Right atrium auricular region (tissue), 2 donors: ENCODE data around the gene EFNA5. TPM values are rescaled to one million over a fixed set of nuclear protein-coding genes. Genes with fewer than 3 reads are reported as not detected.

ENCODE experiments used
- DNase-seq: peaks from one replicate; pipeline ENCODE4 v3.0.0-alpha.2; 2019; ENCODE audit warnings: low spot score
- H3K27ac ChIP-seq, 2 donors: fragments of 200-600 bp; sonication (generic); 1 replicate in 1 of 2; 2 replicates in 1 of 2; pipeline ENCODE4 v1.5.1; 2016 to 2019
- H3K27me3 ChIP-seq, 2 donors: fragments of 200-600 bp; sonication (generic); one replicate each; pipeline versions ENCODE4 v1.5.1 to v1.6.0; 2017 to 2019
- H3K36me3 ChIP-seq: fragments of 200-600 bp; sonication (generic); one replicate; pipeline ENCODE4 v1.5.1; 2016
- H3K4me1 ChIP-seq, 2 donors: fragments of 200-600 bp; sonication (generic); one replicate each; pipeline versions ENCODE4 v1.5.1 to v1.6.0; 2017 to 2019
- H3K4me3 ChIP-seq, 2 donors: fragments of 200-600 bp; sonication (generic); 1 replicate in 1 of 2; 2 replicates in 1 of 2; pipeline ENCODE4 v1.5.1; 2017 to 2019; ENCODE audit warnings: mild to moderate bottlenecking in 1 of 2, moderate library complexity in 1 of 2
- H3K9me3 ChIP-seq, 2 donors: fragments of 200-600 bp; sonication (generic); one replicate each; pipeline ENCODE4 v1.5.1; 2019
- total RNA-seq, 2 donors: library from RNA; depleted of rRNA; stranded (reverse); fragments of >200 nt; gene quantifications; one replicate each; pipeline ENCODE4 v1.1.0, GENCODE V29; 2016
- TF ChIP-seq, protein P1 (sequence below), 2 donors: fragments of 200-600 bp; sonication (generic); IDR thresholded peaks; one replicate each; pipeline ENCODE4 v1.5.1; 2019; ENCODE audit warnings: antibody characterized with exemption in 2 of 2

The EFNA5 gene
- total RNA-seq, 2 donors from 2014 or later, result 17.0 to 19.2 TPM

DNA sequence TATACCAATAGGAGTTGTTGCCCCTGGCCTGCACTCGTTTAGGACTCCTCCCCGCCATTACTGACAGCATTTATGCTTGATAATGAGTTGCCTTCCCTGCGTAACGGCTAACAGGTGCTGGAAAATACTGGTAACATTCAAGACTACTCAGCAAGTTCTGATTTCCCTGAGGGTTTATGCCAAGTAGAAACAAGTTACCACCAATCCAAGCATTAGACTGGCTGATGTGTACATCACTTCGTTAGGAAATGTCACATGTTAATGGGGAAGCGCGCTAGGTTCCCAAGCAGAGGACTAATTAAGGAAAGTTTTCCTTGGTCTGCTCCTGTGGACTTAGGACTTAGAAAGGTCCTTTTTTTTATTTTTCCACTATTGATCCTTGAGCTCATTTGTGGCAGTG, 302.1 kb downstream of the EFNA5 start:
- H3K4me3 ChIP-seq, result no peak overlapping the region
- H3K4me1 ChIP-seq, result no peaks in the 10 kb centered on the region
- no peak overlapping the region for H3K27ac ChIP-seq
- no peaks in the 10 kb centered on the region for H3K27me3 ChIP-seq
- DNase-seq, result no peak
- no peaks in the 10 kb centered on the region for H3K36me3 ChIP-seq
- no peaks in the 10 kb centered on the region for H3K9me3 ChIP-seq
- TF ChIP-seq, protein P1, sequence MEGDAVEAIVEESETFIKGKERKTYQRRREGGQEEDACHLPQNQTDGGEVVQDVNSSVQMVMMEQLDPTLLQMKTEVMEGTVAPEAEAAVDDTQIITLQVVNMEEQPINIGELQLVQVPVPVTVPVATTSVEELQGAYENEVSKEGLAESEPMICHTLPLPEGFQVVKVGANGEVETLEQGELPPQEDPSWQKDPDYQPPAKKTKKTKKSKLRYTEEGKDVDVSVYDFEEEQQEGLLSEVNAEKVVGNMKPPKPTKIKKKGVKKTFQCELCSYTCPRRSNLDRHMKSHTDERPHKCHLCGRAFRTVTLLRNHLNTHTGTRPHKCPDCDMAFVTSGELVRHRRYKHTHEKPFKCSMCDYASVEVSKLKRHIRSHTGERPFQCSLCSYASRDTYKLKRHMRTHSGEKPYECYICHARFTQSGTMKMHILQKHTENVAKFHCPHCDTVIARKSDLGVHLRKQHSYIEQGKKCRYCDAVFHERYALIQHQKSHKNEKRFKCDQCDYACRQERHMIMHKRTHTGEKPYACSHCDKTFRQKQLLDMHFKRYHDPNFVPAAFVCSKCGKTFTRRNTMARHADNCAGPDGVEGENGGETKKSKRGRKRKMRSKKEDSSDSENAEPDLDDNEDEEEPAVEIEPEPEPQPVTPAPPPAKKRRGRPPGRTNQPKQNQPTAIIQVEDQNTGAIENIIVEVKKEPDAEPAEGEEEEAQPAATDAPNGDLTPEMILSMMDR (IDR thresholded peaks at IDR 0.05), result no peak

DNA sequence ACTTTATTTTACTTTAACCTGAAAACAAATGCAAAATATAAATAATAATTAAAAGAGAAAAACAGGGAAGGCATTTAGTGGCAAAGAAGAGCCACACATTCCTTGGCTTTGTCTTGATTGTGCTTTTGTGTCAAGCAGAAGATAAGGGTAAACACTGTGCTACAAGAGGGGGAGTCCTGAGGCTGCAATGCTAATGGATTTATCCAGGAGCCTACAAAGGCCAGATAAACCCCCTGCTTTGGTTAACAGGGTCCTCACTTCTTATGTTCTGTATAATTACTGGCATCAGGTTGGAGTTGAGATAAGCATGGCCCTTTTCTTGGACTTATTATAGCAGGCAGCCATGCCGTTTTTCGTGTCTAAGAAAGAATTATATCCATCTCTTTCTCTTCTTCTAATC, 302.8 kb downstream of the EFNA5 start:
- Histone ChIP-seq H3K27ac (no peak overlapping the region), H3K4me3 (no peak overlapping the region), H3K4me1 (no peaks in the 10 kb centered on the region), H3K36me3 (no peaks in the 10 kb centered on the region), H3K27me3 (no peaks in the 10 kb centered on the region), H3K9me3 (no peaks in the 10 kb centered on the region)
- no peak for DNase-seq
- TF ChIP-seq, protein P1 (IDR thresholded peaks at IDR 0.05), result no peak

DNA sequence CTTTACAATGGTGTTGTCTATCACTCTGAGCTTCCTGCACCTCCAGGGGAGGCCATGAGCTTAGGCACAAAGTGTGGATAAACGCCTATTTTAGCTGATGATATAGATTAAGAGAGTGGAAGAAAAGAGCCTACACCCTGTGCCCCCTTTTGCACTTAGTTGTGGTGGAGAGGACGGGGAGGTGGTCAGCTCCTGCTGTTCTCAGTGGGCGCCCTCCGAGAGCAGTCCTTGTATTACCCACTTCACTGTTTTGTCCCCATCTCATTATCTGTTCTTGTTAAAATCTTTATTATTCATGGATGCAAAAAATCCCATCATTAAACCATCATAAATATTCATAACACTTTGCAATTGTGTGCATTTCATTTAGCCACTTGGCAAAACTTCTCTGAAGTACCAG, 303.3 kb downstream of the EFNA5 start:
- no peak for DNase-seq
- Histone ChIP-seq H3K27me3 (no peaks in the 10 kb centered on the region), H3K27ac (no peak overlapping the region), H3K4me3 (no peak overlapping the region), H3K36me3 (no peaks in the 10 kb centered on the region), H3K4me1 (no peaks in the 10 kb centered on the region), H3K9me3 (no peaks in the 10 kb centered on the region)
- TF ChIP-seq, protein P1 (IDR thresholded peaks at IDR 0.05), result no peak

DNA sequence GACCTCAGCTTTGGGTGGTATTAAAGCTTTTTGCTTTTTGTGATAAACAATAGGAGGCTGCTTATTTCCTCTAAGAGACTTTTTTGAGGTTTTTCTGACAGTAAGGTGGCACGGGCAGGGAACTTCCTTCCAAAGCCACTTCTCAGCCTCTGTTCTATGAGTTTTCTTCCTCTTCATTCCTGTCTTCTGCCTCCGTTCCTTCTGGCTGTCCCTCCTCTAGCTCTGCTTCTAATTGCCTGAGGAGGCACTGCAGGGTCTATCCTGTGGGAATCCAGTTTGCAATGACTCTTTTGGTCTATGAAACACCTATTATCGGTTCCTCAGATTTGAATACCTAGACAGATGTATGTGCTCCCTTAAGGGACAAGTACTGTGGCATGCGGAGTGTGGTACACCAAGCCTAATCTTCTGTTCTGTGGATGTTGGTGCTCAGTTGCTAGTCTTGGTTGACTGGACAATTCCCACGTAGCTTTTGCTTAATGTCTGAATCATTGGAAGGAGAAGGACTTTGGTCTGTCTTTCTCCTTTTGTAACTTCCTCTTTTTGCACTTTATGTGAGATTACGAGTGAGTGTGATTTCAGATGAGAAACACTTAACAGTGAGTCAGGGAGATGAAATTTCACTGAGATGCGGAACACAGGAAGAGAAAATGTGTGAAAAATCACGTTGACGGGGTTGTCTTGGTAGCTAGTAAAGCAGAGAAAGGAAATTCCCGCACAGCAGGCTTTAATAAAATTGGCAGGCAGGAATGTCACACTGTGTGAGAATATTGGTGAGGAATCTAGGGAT, 305.2 kb downstream of the EFNA5 start:
- Histone ChIP-seq H3K27me3 (no peaks in the 10 kb centered on the region), H3K9me3 (no peaks in the 10 kb centered on the region), H3K27ac (no peak overlapping the region), H3K4me1 (no peaks in the 10 kb centered on the region), H3K4me3 (no peak overlapping the region), H3K36me3 (no peaks in the 10 kb centered on the region)
- no peak for DNase-seq
- TF ChIP-seq, protein P1 (IDR thresholded peaks at IDR 0.05), result no peak

DNA sequence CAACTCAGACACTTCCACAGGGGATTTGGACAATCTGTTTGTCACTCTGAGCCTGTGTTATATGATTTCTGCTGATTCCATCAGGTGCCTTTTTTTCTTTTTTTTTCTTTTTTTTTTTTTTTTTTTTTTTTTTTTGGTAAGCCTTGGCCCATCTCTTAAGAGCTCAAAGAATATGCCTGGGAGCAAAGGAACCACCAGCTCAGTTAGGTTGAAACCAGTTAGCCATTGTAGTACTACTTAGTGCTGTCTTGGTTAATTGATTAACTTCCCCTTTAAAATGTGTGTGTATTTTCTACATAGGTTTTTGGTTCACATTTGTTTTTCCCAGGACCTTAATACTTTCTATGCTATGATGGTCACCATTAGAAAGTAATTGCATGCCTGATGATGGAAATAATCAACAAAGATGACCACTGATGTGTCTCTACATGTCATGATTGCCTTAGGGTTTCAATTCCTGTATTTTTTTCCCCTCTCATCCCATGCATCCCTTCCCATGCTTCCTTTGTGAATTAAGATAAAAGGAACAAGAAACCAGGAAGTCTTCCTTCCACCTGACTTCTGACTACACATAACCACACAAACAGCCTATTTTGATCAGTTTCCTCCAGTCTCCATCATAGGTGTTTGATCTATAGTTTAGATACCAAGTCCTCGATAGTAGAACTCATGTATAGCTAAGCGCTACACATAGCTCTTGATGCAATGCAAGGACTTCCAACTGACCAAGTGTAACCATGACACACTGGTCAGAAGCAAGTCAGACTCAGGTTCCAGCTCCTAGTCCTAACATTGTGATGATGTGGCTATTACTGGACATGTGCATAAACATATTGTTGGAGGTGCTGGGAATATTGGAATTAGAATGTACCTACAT, 306.1 kb downstream of the EFNA5 start:
- Histone ChIP-seq H3K4me1 (no peaks in the 10 kb centered on the region), H3K9me3 (no peaks in the 10 kb centered on the region), H3K27ac (no peak overlapping the region), H3K4me3 (no peak overlapping the region), H3K36me3 (no peaks in the 10 kb centered on the region), H3K27me3 (no peaks in the 10 kb centered on the region)
- no peak for DNase-seq
- TF ChIP-seq, protein P1 (IDR thresholded peaks at IDR 0.05), result no peak
